H1 (cell line): ENCODE measurements around the gene CDON.

Experiments
- CTCF ChIP-seq, 3 experiments: IDR thresholded peaks; 1 replicate in 2 of 3; 2 replicates in 1 of 3; pipeline versions ENCODE4 v1.5.1 to v1.6.1; 2011; ENCODE audit warnings: low read length in 3 of 3, mild to moderate bottlenecking in 3 of 3, inconsistent platforms in 2 of 3, low read depth in 1 of 3, moderate library complexity in 1 of 3; ENCODE audit not compliant: insufficient read depth in 1 of 3; ENCODE audit errors: control extremely low read depth in 1 of 3
- EZH2 ChIP-seq: fragments of 200-600 bp; sonication (generic); IDR thresholded peaks from 2 replicates; pipeline ENCODE4 v1.7.1; 2012; ENCODE audit warnings: low read depth, mild to moderate bottlenecking, moderate library complexity, low read length, inconsistent platforms; ENCODE audit not compliant: severe bottlenecking
- MAFK ChIP-seq: IDR thresholded peaks from 2 replicates; pipeline ENCODE4 v1.6.1; 2012; ENCODE audit warnings: low read depth, mild to moderate bottlenecking, improper control_type of control experiment, low read length
- RAD21 ChIP-seq, 2 experiments: IDR thresholded peaks in 1 of 2; conservative IDR thresholded peaks in 1 of 2; 2 replicates each; pipeline ENCODE4 v1.6.1; 2011; ENCODE audit warnings: low read depth in 2 of 2, low read length in 2 of 2, improper control_type of control experiment in 1 of 2, inconsistent platforms in 1 of 2, mild to moderate bottlenecking in 1 of 2, moderate library complexity in 1 of 2

- TF ChIP-seq EZH2 (no peak), CTCF (IDR thresholded peaks at IDR 0.05; ENCODE audit: control extremely low read depth in 1 of 3, insufficient read depth in 1 of 3, low read depth in 1 of 3, low read length in 3 of 3) (no peak), MAFK (no peak), RAD21 (IDR thresholded peaks at IDR 0.05 in 1 of 2, conservative IDR thresholded peaks at IDR 0.05 in 1 of 2; ENCODE audit: low read depth in 2 of 2, low read length in 2 of 2) (no peak)
Measured at GRCh38 chr11:126098204-126098769, 35.6 kb upstream of the CDON start.
